Nephron (organoid): ENCODE data around the gene IQCE.
A peak's percentile ranks its signal among the peaks of the same experiment; 100 is the strongest.

Experiments
- H3K27ac Mint-ChIP-seq, 3 experiments: 2 replicates each; pipeline ENCODE4 v1.8.0; 2020; ENCODE audit warnings: mixed read lengths in 3 of 3, mild to moderate bottlenecking in 2 of 3, moderate library complexity in 1 of 3
- H3K27me3 Mint-ChIP-seq: 2 replicates; pipeline ENCODE4 v1.8.0; 2021; ENCODE audit warnings: low read depth, mild to moderate bottlenecking, moderate library complexity, mixed read lengths
- H3K36me3 Mint-ChIP-seq: 2 replicates; pipeline ENCODE4 v1.8.0; 2020; ENCODE audit warnings: low read depth, mixed read lengths
- H3K4me1 Mint-ChIP-seq: 2 replicates; pipeline ENCODE4 v1.8.0; 2020; ENCODE audit warnings: mixed read lengths
- H3K4me3 Mint-ChIP-seq, 3 experiments: 2 replicates each; pipeline ENCODE4 v1.8.0; 2020; ENCODE audit warnings: mild to moderate bottlenecking in 3 of 3, mixed read lengths in 3 of 3, moderate library complexity in 2 of 3
- H3K9me3 Mint-ChIP-seq: 2 replicates; pipeline ENCODE4 v1.8.0; 2020; ENCODE audit warnings: mixed read lengths
- TF ChIP-seq, protein P1 (sequence below), 3 experiments: fragments of 200-600 bp; sonication (generic); IDR thresholded peaks; one replicate each; pipeline ENCODE4 v1.5.0; 2021; ENCODE audit warnings: antibody characterized with exemption in 3 of 3; ENCODE audit not compliant: unreplicated experiment in 3 of 3

The IQCE gene

DNA sequence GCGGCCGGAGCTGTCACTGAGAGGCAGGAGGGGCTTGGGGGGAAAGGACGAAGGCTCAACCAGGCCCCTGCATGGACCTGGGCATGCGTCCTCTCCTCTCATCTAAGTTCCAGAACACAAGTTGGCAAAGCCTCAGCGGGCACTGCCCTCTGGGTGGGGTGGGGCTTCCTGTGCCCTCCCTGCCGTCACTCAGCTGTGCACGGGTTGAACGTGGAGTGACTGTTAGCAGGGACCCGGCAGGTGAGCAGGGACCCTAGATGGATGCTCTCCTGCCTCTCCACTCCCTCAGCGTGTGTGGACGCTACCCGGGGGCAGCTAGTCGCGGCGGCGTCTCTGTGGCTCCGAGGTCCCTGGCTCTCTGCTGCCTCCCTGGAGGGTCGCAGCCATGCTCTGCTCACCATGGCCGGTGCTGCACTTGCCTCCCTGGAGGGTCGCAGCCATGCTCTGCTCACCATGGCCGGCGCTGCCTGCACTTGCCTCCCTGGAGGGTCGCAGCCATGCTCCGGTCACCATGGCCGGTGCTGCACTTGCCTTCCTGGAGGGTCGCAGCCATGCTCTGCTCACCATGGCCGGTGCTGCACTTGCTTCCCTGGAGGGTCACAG, 36.6 kb downstream of the IQCE start:
- Mint-ChIP-seq H3K27ac (no peak overlapping the region), H3K27me3 (peaks cover 4% of the 10 kb centered on the region), H3K4me1 (peaks cover 15% of the 10 kb centered on the region), H3K4me3 (no peak overlapping the region), H3K36me3 (peaks cover 53% of the 10 kb centered on the region), H3K9me3 (no peaks in the 10 kb centered on the region)
- TF ChIP-seq, protein P1, sequence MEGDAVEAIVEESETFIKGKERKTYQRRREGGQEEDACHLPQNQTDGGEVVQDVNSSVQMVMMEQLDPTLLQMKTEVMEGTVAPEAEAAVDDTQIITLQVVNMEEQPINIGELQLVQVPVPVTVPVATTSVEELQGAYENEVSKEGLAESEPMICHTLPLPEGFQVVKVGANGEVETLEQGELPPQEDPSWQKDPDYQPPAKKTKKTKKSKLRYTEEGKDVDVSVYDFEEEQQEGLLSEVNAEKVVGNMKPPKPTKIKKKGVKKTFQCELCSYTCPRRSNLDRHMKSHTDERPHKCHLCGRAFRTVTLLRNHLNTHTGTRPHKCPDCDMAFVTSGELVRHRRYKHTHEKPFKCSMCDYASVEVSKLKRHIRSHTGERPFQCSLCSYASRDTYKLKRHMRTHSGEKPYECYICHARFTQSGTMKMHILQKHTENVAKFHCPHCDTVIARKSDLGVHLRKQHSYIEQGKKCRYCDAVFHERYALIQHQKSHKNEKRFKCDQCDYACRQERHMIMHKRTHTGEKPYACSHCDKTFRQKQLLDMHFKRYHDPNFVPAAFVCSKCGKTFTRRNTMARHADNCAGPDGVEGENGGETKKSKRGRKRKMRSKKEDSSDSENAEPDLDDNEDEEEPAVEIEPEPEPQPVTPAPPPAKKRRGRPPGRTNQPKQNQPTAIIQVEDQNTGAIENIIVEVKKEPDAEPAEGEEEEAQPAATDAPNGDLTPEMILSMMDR (IDR thresholded peaks at IDR 0.05; ENCODE audit: unreplicated experiment in 3 of 3) = no peak

DNA sequence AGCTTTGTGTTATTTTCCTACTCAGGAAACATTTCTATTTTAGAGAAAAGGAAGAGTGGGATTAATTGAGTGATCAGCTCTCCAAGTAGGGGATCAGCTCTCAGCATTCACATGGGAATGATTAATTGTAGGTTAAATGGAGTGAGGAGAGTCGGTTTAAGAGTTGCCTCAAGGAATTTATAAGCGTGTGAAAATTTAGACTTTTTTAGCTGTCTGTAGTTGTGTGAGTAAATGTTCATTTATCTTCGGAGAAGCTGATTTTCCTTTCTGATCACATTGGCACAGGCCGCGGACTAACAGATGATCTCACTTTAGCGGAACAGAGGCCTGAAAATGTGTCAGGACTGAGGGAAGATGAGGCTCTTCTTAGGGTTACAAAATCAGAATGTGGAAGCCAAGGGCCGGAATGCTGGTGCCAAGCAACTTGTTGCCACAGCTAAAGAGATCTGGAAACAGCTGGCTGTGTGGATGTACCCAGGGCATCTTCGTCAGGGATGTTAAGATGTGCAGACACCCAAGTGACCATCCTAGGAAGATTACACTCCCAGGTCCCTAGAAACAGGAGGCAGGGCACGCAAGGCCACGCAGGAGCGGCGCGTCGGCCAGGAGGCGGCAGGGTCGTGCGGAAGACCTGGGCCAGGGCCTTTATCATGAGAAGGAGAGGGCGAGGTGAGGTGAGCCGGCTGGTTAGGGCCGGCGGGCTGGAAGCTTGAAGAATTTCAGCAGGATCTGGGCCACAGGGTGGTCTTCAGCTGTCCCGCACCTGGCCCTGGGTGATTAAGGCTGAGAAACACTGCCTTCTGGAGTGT, 37.9 kb downstream of the IQCE start:
- Mint-ChIP-seq H3K27me3 (peaks cover 4% of the 10 kb centered on the region), H3K4me1 (peaks cover 15% of the 10 kb centered on the region), H3K27ac (peak overlapping the region in 2 of 3 experiments; percentile 50 to 64), H3K4me3 (no peak overlapping the region), H3K9me3 (no peaks in the 10 kb centered on the region), H3K36me3 (peaks cover 52% of the 10 kb centered on the region)
- TF ChIP-seq, protein P1 (IDR thresholded peaks at IDR 0.05; ENCODE audit: unreplicated experiment in 3 of 3) = no peak

DNA sequence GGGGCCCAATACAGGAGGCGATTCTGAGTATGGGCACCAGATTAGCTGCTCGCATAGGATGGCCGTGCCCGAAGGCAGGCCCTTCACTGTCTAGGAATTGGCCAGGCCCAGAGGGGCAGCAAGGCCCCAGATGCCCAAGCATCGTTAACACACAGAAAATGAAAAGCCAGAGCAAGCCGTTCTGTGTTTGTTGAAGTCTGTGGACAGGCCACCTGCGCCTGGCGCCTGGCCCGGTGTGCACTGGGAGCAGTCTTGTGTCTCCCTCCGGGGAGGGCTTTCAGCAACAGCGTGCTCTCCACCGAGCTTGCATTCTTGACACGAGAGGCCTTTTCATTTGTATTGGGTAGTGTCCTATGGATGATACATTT, 38.5 kb downstream of the IQCE start:
- Mint-ChIP-seq H3K27me3 (peaks cover 7% of the 10 kb centered on the region), H3K4me1 (peaks cover 15% of the 10 kb centered on the region), H3K4me3 (no peak overlapping the region)

DNA sequence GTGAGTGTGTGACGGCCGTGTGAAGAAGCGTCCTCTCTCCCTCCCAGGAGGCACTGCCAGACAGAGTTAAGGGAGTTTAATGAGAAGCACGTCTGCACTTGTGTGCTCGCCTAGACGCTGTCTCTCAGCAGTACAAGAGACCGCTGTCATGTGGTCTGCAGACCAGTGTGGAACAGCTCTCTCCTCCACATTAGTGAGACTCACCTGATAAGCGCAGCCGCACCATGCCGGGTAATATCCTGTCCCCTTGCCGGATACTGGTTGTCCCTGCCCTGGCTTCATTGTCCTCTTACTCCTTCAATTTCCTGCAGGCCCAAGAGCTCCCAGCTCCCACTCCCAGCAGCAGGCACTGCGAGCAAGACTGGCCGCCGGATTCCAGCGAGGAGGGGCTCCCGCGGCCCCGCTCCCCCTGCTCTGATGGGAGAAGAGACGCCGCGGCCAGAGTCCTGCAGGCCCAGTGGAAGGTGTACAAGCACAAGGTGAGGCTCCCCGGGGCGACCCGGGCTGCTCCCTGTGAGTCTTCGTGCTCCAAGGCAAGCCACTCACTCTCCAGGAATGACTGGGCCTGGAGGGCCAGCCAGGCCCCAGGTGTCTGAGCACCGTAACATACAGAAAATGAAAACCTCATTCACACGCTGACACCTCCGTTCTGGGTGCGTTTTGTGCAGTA, 39.5 kb downstream of the IQCE start:
- Mint-ChIP-seq H3K27ac (no peak overlapping the region), H3K4me3 (no peak overlapping the region), H3K9me3 (no peaks in the 10 kb centered on the region), H3K4me1 (peaks cover 15% of the 10 kb centered on the region), H3K36me3 (peaks cover 51% of the 10 kb centered on the region), H3K27me3 (peaks cover 4% of the 10 kb centered on the region)
- TF ChIP-seq, protein P1 (IDR thresholded peaks at IDR 0.05; ENCODE audit: unreplicated experiment in 3 of 3) = no peak

More for the DNA sequence above, 38.5 kb downstream of the IQCE start:
- peaks cover 53% of the 10 kb centered on the region for H3K36me3 Mint-ChIP-seq
- H3K9me3 Mint-ChIP-seq = no peaks in the 10 kb centered on the region
- H3K27ac Mint-ChIP-seq = no peak overlapping the region
- TF ChIP-seq, protein P1 (IDR thresholded peaks at IDR 0.05; ENCODE audit: unreplicated experiment in 3 of 3) = no peak

DNA sequence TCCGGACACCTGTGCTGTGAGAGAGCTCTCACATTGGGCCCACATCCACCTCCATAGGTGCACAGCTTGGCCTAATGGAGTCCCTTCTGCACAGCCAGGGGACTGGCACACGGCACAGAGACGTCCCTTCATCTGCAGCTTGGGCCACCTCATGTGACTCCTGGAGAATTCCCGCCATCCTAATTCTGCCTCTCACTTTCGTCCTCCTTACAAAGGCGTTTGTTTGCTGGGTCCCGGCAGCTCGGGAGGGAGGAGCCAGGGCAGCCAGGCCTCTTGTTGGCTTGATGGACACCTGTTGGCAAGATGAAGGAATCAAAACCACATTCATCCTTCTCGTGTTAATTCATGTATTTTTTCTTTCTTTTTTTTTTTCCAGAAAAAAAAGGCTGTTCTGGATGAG, 42.3 kb downstream of the IQCE start:
- H3K27me3 Mint-ChIP-seq = peaks cover 4% of the 10 kb centered on the region

More for the DNA sequence above, 42.3 kb downstream of the IQCE start:
- H3K27ac Mint-ChIP-seq = no peak overlapping the region
- TF ChIP-seq, protein P1 (IDR thresholded peaks at IDR 0.05; ENCODE audit: unreplicated experiment in 3 of 3) = no peak
- peaks cover 12% of the 10 kb centered on the region for H3K4me1 Mint-ChIP-seq
- no peaks in the 10 kb centered on the region for H3K9me3 Mint-ChIP-seq
- H3K36me3 Mint-ChIP-seq = peaks cover 40% of the 10 kb centered on the region
- no peak overlapping the region for H3K4me3 Mint-ChIP-seq
